Bronchial epithelial cell (primary cell): ENCODE data around the gene FAM163A. TPM values are rescaled to one million over a fixed set of nuclear protein-coding genes. Genes with fewer than 3 reads are reported as not detected.

Source experiments
- DNase-seq: peaks from one replicate; pipeline ENCODE4 v3.0.0-alpha.2; 2010; ENCODE audit warnings: low read depth
- FAIRE-seq: peaks from 2 replicates; lab custom pipeline; 2011; peaks lifted over from hg19 to GRCh38; lab: Jason Lieb, UNC
- H3K27me3 ChIP-seq: 2 replicates; pipeline ENCODE4 v1.5.1; 2011; ENCODE audit warnings: low read length; ENCODE audit not compliant: control insufficient read depth, insufficient read depth
- H3K36me3 ChIP-seq: 2 replicates; pipeline ENCODE4 v1.5.1; 2011; ENCODE audit warnings: low read length; ENCODE audit not compliant: control insufficient read depth, insufficient read depth
- H3K4me3 ChIP-seq: 2 replicates; pipeline ENCODE4 v1.5.1; 2011; ENCODE audit warnings: mild to moderate bottlenecking, low read depth, low read length, control low read depth
- total RNA-seq: library from RNA; depleted of rRNA; stranded (reverse); fragments of >200 nt; gene quantifications from 2 replicates; pipeline ENCODE4 v1.2.1, GENCODE V29; 2014
- TF ChIP-seq, protein P1 (sequence below): IDR thresholded peaks from 2 replicates; pipeline ENCODE4 v1.5.1; 2011; ENCODE audit warnings: mild to moderate bottlenecking, moderate library complexity, low read length, control low read depth, inconsistent platforms; ENCODE audit not compliant: insufficient read depth, severe bottlenecking

FAM163A gene
- total RNA-seq, 1 donor from 2014 or later: not detected

DNA sequence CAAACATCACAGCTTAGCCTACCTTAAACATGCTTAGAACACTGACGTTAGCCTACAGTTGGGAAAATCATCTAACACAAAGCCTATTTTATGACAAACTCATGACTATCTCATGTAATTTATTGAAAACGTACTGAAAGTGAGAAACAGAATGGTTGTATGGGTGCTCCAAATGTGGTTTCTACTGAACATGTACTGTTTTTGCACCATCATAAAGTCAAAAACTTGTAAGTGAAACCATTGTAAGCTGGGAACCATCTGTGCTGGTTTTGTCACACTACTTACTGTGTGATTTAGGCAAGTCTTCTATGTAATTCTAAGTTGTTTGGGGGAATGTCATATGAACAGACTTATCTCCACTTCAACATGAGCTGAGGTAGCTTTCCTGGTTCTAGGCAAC is 79.0 kb downstream of the FAM163A start:
- TF ChIP-seq, protein P1, sequence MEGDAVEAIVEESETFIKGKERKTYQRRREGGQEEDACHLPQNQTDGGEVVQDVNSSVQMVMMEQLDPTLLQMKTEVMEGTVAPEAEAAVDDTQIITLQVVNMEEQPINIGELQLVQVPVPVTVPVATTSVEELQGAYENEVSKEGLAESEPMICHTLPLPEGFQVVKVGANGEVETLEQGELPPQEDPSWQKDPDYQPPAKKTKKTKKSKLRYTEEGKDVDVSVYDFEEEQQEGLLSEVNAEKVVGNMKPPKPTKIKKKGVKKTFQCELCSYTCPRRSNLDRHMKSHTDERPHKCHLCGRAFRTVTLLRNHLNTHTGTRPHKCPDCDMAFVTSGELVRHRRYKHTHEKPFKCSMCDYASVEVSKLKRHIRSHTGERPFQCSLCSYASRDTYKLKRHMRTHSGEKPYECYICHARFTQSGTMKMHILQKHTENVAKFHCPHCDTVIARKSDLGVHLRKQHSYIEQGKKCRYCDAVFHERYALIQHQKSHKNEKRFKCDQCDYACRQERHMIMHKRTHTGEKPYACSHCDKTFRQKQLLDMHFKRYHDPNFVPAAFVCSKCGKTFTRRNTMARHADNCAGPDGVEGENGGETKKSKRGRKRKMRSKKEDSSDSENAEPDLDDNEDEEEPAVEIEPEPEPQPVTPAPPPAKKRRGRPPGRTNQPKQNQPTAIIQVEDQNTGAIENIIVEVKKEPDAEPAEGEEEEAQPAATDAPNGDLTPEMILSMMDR: no peak

DNA sequence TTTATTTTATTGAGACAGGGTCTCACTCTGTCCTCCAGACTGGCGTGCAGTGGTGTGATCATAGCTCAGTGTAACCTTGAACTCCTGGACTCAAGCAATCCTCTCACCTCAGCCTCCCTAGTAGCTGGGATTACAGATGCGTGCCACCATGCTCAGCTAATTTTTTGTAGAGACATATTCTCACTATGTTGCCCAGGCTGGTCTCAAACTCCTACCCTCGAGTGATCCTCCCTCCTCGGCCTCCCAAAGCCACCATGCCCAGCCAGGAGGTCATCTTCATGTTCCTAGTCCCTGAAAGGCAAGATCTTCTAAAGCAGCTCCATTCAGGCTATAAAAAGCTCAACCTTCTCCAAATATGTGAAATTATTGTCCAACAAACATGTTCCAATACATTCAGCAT is 80.6 kb downstream of the FAM163A start:
- TF ChIP-seq, protein P1: no peak
- H3K27me3 ChIP-seq: no peaks in the 10 kb centered on the region
- DNase-seq (no peak), FAIRE-seq (no peak)
- no peaks in the 10 kb centered on the region for H3K36me3 ChIP-seq
- H3K4me3 ChIP-seq: no peak overlapping the region

More for the DNA sequence above, 79.0 kb downstream of the FAM163A start:
- FAIRE-seq (no peak), DNase-seq (no peak)
- H3K36me3 ChIP-seq: no peaks in the 10 kb centered on the region
- H3K27me3 ChIP-seq: peaks cover 1% of the 10 kb centered on the region
- no peak overlapping the region for H3K4me3 ChIP-seq

DNA sequence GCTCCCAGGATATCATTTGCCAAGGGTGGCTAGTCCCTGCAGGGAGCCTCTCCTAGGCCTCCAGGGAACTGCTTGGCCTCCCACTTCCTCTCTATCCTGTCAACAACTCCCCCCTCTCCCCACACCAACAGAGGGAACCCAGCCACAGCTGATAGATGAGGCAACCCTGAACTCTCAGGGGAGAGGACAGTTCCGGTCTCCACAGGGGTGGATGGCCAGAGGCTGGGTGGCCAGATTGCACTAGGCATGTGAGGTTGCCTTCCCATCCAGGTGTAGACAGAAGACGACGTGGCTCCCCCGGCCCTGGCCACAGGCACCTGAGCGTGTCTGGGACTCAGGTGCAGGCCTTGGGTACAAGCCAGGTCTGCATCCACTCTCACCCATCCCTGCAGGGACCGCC is 81.2 kb downstream of the FAM163A start:
- H3K4me3 ChIP-seq: no peak overlapping the region
- TF ChIP-seq, protein P1: no peak
- no peaks in the 10 kb centered on the region for H3K36me3 ChIP-seq
- no peaks in the 10 kb centered on the region for H3K27me3 ChIP-seq
- DNase-seq: no peak
- no peak for FAIRE-seq

- TF ChIP-seq, protein P1: no peak
- no peak for FAIRE-seq
- DNase-seq: no peak
- H3K27me3 ChIP-seq: no peaks in the 10 kb centered on the region
- no peaks in the 10 kb centered on the region for H3K36me3 ChIP-seq
- no peak overlapping the region for H3K4me3 ChIP-seq
These were observed 82.1 kb downstream of the FAM163A start for GRCh38 chr1:179825206-179825605.

- Histone ChIP-seq H3K4me3 (no peak overlapping the region), H3K36me3 (no peaks in the 10 kb centered on the region), H3K27me3 (no peaks in the 10 kb centered on the region)
- FAIRE-seq: no peak
- TF ChIP-seq, protein P1: no peak
- no peak for DNase-seq
These were observed 82.8 kb downstream of the FAM163A start for GRCh38 chr1:179825798-179826460.
